ENCODE results near the gene C11orf21.
"Not testable (repeated sequence)": the region's sequence is repeated elsewhere in the genome, so short reads cannot be mapped to it uniquely, and the experiment has no call there.

Gene C11orf21

GRCh38 chr11:2301631-2302305, at the start of gene C11orf21, which contains the start of gene TSPAN32:
Gene C11orf21 (minus strand): TSS chr11:2301918. CDS start chr11:2301808, 110 bp downstream.
Gene TSPAN32 (plus strand): TSS chr11:2302013. CDS start chr11:2302150, 137 bp downstream.
- no peak for DNase-seq

- DNase-seq: no peak
These were observed 47.3 kb upstream of the C11orf21 start for GRCh38 chr11:2348986-2349385.

GRCh38 chr11:2347308-2347830, 45.7 kb upstream of the C11orf21 start:
- no peak for DNase-seq

- DNase-seq: no peak
These were observed 45.0 kb upstream of the C11orf21 start for GRCh38 chr11:2346586-2347307.

- no peak for DNase-seq
These were observed 44.3 kb upstream of the C11orf21 start for GRCh38 chr11:2346014-2346413.

GRCh38 chr11:2345050-2345449, 43.3 kb upstream of the C11orf21 start:
- no peak for DNase-seq

GRCh38 chr11:2343502-2343901, 41.8 kb upstream of the C11orf21 start:
- DNase-seq: no peak

- no peak for DNase-seq
These were observed 41.3 kb upstream of the C11orf21 start for GRCh38 chr11:2342981-2343380.

- no peak for DNase-seq
These were observed 40.8 kb upstream of the C11orf21 start for GRCh38 chr11:2342557-2342956.

- DNase-seq: not testable (repeated sequence)
These were observed 37.0 kb upstream of the C11orf21 start for GRCh38 chr11:2338760-2339159.

GRCh38 chr11:2335286-2335685, 33.6 kb upstream of the C11orf21 start:
- not testable (repeated sequence) for DNase-seq

- DNase-seq: not testable (repeated sequence)
These were observed 31.9 kb upstream of the C11orf21 start for GRCh38 chr11:2333486-2334205.

- not testable (repeated sequence) for DNase-seq
These were observed 30.9 kb upstream of the C11orf21 start for GRCh38 chr11:2332569-2332968.

GRCh38 chr11:2331404-2331803, 29.7 kb upstream of the C11orf21 start:
- DNase-seq: no peak

- no peak for DNase-seq
These were observed 29.0 kb upstream of the C11orf21 start for GRCh38 chr11:2330696-2331095.

- no peak for DNase-seq
These were observed 27.8 kb upstream of the C11orf21 start for GRCh38 chr11:2329551-2329950.

- no peak for DNase-seq
These were observed 27.1 kb upstream of the C11orf21 start for GRCh38 chr11:2328656-2329354.

GRCh38 chr11:2328021-2328420, 26.3 kb upstream of the C11orf21 start:
- DNase-seq: no peak

GRCh38 chr11:2327032-2327431, 25.3 kb upstream of the C11orf21 start:
- DNase-seq: no peak

- DNase-seq: no peak
These were observed 24.0 kb upstream of the C11orf21 start for GRCh38 chr11:2325719-2326118.

GRCh38 chr11:2325123-2325522, 23.4 kb upstream of the C11orf21 start:
- DNase-seq: no peak

- DNase-seq: no peak
These were observed 19.6 kb upstream of the C11orf21 start for GRCh38 chr11:2321311-2321683.

All from DMS79 (cell line).